HS-27A (cell line): ENCODE measurements around the gene MAD1L1.
"Not testable (repeated sequence)": the region's sequence is repeated elsewhere in the genome, so short reads cannot be mapped to it uniquely, and the experiment has no call there.

Experiments used
- DNase-seq: peaks from one replicate; pipeline ENCODE4 v3.0.0-alpha.2; 2012; ENCODE audit warnings: low read depth, missing footprints

Gene MAD1L1

DNA sequence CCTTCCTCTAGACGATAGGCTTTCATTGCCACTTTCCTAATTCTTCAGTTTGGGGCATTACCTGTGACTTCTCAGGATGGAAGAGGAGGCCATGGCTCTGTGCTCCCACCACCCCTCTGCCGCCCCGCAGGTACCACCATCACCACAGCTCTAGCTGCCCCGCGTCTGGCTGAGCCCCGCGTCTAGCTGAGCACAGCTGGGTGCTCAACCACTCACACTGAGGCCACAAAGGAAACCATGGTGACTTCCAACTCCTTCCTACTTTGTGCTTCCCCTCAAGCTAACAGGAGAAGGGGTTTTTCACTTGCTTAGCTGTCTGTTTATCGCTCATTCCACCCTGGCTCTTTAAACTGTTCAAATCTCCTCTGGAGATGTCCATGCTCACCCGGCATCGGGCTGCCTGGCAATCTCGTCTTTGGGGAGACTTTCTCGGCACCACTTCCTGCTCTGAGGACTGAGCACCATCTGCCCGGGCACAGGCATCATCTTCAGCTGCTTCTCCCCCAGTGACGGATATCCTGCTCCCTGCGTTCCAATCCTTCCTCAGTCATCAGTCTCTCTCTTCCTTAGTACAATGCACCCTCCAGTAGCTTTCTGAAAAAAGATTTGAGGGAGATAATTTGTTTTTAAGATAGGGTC is 59.4 kb downstream of the MAD1L1 start:
- no peak for DNase-seq

DNA sequence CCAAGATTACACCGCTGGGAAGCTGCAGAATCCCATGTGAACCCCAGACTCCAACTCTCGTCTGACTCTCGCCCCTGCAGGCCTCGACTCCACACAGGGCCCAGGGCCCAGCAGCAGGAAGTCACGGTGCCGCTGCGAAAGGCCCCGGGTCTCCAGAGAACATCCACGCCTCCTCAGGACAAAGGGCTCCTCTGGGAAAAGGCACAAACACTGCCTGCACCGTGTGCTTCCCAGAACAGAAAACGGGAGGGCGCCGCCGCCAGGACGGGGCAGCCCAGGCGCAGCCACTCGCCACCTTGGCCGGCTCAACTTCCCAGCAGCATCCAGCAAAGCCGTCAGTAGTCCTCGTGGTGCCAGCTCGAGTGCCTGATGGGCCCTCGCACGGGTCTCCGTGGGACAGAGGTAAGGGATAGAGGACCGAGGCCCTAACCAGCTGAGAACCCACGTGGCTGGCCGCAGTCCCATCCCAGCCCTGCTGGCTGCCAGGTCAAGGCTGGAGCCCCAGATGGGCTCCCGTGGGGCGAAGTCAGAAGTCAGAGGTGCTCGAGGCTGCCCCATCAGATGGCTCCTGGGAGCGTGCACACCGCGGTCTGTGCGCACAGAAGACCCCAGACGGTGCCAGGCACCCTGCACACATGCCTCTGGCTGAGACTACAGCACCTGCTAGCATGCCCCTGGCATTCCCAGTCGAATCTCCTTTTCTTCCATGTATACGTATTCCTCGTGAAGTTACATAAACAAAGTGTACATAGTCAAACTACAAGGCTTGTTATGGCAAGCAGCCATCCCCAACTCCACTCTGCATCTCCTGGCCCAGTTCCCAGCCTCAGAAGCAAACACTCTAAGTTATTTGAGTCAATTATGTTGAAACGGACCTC is 60.2 kb downstream of the MAD1L1 start:
- peak; percentile 31 for DNase-seq

DNA sequence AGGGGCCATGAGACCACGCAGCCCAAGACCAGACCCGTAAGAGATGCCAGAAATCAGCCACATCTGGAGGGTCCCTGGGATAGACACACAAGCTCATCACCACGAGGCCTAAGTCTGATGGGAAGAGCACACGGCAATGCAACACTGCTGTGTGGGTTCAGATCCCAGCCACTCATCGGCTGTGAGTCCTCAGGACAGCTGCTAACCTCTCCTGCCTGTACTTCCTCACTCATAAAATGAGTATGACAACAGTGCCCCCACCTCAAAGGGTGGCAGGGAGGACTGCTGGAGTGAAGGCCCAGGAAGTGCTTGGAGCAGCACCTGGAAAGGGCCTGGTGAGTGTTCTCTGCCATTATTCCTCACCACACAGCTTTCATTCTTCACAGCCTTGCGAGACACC is 60.9 kb downstream of the MAD1L1 start:
- no peak for DNase-seq

DNA sequence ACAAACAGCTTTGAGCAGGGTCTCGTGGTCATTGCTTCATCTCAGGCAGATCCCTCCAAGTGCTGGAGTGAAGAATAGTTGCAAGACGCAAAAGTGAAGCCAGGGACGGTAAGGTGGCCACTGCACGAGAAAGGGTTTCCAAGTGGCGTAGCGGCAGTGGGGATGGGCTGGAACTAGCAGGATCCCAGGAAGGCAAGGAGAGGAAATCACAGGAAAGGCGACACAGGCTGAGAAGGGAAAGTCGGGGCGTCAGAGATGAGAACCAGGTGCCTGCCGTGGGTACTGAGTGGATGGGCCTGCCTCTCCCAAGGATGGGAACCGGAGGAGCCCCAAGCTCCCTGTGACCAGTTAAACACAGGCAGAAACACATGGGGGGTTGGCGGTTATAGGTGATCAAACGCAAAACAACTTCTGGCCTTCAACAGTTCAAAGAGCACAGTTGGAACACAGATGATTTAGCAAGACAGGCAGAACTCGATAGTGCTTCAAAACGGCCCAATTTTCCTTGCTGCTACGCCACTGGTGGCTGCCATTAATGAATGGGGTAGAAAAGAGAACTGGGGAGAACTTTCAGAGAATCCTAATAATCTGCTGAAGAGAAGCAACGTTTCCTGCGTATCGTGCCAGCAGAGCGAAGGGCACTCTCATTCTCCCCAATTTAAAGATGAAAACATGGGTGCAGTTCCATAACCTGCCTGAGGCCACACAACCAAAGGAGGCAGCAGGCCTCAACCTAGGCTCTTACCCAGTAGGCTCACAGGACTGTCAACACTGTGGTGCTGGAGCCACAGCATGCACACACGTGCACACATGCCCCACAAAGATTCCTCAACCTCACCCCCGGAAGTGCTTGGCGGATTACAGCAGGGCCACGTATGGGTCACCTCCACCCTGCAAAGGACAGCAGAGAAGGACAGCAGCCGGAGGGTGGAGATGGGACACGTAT is 61.9 kb downstream of the MAD1L1 start:
- no peak for DNase-seq

DNA sequence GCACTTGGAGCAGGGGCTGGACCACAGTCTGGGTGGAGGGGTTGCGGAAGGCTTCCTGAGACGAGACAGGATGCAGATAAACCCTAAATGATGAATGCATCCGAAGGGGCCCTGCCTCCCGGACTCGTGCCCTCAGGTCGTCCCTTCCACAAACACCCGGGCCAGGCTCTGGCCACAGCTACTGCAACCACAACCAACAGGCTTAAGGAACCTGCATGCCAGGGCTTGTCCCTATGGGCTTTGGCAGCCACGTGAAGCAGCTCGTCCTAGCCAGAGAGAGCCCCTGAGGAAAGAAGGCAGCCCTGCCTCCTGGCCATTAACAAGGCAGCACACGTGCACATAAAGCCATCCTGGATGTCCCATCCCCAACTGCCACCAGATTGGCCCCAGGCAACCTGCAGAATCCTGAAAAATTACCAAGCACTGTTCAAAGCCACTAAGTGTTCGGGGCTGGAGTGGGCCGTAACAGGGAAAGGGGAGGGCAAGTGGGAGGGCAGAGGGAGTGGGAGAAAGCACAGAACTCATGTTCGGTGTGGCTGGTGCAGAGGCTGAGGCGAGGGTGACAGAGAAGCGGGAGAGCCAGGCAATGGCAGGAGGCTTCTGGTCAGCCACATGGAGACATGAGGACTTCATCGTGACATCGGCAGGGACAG is 62.7 kb downstream of the MAD1L1 start:
- DNase-seq = no peak

DNA sequence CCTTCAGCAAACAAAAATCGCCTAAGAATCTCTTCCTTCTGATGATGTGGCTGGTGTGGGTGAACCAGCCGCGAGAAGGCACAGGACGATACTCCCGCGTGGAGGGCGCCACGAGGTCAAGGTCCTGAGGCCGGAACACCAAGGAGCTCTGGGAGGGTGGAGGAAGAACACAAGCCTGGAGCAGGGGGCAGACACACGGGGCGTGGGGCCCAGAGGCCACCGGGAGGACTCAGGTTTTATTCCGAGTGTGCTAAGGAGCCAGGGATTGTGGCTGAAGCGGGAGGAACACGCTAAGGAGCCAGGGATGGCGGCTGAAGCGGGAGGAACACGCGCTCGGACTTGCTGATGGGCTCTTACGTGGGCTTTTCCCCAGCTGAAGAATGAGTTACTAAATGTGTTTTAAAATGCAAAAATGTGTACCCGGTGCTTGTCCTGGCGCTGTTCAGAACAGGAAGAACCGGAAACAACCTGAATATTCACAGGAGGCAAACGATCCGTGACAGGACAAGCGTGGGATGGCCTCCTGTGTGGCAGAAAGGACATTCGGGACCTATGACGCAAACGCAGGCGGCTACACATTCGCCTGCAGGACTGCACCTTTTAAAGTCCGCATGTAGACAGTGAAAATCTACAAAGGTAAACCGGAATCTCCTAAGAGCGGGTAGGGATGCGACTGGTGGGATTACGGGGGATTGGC is 64.0 kb downstream of the MAD1L1 start:
- no peak for DNase-seq

DNA sequence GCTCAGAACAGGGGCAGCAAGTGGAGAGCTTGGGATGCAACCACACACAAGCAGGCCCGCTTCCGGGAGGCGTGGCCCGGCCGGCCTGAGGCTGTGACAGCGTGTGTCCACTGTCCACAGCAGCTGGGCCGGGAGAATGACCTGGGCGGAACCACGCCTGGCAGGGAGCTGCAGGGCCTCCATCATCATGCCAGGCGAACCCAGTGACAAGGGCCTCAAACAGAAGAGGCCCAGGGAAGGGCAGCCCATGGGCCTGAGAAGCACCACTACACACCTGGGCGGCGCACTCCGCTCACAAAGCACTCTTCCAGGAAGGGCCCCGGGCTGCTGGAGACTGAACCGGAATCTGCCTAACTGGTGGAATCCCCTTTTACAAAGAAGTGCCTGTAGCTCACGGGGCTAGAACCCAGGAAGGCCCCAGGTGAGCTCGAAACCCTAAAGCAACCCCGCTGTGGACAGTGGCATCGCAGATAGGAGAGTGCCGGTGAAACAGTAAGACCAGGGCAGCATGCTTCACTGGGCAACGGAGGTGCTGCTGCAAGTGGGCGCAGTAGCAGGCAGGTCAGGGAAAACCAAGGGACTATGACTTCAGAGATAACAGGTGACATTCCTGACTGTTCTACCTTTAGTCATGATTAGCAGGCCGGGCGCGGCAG is 66.0 kb downstream of the MAD1L1 start:
- no peak for DNase-seq

DNA sequence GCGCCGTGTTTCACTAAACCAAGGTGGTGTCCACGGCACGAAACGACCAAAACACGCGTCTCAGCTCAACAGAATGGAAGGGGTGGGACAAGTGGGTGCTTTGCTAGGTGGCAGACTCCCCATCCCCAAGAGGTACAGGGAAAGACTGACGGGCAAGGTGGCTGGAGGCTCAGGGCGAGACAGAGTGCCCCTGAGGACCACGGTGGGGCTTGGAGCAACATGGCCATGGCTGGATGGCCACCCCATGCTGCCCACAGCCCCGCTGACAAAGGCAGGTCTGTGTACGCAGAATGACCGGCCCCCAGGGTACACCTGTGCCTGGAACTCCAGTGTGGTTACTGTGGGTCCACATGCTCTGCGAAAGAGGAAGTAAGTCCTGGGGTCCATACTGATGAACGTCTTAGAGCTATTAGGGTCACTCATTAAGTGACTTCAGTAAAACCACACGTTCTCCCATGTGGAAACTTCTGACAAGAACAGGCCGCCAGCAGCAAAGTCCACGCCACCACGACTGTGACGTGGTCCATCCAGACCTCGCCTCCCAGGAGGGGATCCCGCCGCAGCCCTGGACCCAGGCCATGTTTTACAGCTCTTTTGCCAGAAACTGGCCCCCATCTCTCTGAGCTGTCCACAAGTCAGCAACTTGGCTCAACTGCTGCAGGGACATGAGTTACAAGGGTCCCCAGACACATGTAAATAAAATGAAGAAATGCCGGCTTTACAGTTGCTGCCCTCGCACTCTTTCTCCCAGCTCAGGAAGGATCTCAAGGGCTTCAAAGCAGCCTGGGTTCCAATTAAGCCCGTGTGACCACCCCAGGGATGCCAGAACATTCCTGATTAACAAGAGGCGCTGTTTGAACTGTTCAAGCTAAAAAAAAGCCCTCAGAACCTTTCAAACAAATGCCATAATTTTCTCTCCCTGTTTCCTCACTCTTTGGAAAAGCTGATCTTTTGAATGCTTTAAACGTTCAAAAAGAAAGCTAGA is 66.8 kb downstream of the MAD1L1 start:
- DNase-seq = no peak

DNA sequence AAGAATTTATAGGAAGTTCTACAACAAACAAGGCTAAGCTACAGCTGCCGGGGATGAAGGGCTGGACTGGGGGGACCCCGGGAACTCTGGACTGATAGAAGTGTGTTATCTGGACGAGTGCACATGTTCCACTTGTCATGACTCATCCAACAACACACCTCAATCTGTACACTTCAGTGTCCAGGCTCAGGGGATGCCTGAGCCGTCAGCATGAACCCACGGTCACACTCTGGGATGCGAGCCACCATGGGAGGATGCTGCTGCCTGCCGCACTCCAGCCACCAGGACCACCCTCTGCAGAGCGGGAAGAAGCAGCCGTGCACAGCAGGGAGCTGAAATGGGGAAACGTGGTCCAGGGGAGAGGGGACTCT is 67.5 kb downstream of the MAD1L1 start:
- no peak for DNase-seq

DNA sequence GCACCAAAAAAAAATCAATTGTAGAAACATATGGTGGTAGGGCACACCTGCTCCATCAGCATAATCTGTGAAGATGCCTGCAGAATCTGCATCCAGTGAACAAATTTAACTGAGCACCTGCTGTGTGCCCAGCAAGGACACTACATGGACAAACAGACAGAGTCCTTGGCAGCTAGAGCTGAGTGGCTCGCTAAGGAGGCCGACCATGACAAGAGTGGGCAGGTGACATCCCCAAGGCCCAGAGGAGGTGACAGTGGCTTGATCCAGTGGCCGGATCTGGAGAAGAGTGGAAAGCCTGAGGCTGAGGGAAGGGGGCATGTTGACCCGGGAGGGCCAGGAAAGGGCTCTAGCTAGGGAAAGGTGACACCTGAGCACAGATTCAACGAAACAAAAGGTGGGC is 68.1 kb downstream of the MAD1L1 start:
- DNase-seq = no peak

DNA sequence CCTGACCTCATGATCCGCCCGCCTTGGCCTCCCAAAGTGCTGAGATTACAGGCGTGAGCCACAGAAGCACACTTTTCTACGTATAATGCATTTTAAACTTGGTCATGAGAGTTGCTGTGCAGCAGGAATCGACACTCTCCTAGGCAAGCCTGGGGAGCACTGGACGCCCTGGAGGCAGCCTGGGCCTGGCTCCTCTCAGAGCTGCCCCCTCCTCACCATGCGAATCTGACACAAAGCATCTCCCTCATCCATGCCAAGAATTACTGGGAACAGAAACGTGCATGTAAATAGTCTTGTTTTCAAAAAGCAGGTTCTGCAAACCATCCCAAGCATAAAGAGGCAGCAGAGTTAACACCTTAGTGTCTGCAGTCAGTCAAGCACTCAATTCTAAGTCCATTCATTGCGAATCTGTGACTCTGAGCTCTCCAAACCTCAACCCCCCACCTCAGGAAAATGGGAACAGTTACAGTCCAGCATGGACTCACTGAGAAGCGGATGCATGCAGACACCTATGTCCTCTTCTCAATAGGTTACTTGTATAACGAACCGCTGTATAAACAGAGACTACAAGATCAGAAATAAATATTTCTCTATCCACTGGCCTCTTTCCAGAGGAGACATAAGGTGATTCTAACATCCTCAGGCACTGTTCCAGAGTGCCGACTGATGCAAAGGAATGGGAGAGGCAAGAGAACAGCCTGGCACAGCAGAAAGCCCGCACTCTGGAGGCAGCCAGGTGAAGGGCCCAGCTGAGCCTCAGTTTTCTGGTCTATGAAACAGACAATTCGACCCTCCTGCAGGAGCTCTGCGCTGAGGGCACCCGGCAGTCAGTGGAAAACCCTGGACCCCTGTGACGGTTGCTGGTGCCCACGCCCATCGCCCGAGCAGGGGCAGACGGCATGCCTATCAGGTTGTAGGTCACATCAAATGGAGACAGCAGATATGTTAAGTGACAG is 68.9 kb downstream of the MAD1L1 start:
- DNase-seq = no peak

DNA sequence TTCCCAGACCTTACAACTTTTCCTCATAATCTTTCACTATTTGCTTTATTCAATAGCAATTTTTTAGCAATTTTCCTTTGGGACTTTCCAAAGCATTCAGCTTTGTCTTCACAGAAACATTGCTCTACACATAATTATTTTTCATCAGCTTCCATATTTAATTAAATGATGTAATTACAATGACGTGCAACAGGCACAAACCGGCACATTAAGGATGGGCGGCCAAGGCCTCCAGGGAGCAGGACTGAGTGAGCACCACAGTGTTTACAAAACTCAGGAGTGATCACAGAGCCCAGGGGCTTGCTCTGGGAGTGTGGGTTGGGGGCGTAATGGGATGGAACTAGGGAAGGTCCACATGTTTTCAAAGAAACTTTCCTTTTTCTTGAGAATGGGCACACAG is 69.8 kb downstream of the MAD1L1 start:
- no peak for DNase-seq

DNA sequence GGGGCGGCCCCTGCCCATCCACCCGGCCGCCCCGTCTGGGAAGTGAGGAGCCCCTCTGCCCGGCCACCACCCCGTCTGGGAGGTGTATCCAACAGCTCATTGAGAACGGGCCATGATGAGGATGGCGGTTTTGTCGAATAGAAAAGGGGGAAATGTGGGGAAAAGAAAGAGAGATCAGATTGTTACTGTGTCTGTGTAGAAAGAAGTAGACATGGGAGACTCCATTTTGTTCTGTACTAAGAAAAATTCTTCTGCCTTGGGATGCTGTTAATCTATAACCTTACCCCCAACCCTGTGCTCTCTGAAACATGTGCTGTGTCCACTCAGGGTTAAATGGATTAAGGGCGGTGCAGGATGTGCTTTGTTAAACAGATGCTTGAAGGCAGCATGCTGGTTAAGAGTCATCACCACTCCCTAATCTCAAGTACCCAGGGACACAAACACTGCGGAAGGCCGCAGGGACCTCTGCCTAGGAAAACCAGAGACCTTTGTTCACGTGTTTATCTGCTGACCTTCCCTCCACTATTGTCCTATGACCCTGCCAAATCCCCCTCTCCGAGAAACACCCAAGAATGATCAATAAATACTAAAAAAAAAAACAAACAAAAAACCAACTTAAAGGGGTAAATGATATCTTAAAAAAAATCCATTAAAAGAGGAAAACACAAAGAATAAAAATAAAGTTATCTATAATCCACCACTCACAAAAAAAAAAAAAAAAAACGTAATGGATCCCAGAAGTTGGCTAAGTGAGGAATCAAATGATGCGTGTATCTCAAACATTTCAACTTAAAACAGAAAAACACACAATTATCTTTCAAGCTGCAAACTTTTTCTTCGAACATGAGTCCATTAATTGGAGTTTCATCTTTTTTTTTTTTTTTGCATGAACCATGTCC is 70.5 kb downstream of the MAD1L1 start:
- not testable (repeated sequence) for DNase-seq

DNA sequence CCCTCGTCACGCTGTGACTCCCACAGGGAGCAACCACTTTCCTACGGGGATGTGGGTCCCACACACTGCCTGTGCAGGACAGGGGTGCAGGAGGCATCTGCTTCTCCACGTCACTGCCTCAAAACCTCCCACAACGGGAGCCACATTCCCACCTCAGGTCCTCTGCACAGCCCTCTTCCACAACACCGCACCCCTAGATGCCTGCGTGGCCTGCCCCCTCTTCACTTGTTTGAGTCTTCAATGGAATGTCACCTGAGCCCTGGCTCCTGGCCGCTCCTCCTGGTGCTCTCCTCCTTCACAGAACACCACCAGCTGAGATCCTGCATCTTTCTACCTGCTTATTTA is 73.6 kb downstream of the MAD1L1 start:
- no peak for DNase-seq

DNA sequence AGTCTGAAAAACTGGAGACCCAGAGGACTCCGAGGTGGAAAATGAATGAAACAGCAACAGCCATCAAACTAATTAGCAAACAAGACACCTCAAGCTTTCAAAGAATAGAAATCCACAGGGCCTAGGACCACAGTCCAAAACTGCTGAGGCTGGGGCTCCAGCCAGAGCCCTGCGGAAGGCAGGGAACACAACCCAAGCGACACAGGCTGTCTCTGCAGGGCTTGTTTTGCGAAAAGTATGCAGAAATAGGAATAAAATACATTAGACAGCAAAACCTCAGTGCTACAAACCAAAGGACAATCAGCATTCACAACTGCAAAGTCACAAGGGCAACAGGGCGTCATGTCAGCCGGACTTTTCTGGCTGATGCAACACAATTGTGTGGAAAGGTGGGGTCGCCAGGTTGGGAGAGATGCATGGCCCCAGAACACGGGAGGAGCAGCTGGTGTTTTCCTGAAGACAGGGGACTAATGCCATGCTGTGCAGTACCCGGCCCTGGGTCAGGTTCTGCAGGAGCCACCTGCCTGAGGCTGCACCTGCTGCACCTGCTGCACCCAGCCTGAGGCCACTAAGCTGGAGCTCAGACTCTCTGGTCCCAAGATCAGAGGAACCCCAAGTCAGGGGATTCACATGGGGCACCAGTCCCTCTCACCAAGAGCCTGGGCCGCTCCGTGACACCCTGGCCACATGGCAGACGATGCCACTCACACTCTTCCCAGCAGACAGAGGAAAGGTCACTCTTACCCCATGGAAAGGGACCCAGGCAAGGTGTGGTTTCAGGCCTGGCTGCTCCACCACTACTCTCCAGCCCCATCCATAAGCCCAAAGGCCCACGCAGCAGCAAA is 74.2 kb downstream of the MAD1L1 start:
- no peak for DNase-seq

DNA sequence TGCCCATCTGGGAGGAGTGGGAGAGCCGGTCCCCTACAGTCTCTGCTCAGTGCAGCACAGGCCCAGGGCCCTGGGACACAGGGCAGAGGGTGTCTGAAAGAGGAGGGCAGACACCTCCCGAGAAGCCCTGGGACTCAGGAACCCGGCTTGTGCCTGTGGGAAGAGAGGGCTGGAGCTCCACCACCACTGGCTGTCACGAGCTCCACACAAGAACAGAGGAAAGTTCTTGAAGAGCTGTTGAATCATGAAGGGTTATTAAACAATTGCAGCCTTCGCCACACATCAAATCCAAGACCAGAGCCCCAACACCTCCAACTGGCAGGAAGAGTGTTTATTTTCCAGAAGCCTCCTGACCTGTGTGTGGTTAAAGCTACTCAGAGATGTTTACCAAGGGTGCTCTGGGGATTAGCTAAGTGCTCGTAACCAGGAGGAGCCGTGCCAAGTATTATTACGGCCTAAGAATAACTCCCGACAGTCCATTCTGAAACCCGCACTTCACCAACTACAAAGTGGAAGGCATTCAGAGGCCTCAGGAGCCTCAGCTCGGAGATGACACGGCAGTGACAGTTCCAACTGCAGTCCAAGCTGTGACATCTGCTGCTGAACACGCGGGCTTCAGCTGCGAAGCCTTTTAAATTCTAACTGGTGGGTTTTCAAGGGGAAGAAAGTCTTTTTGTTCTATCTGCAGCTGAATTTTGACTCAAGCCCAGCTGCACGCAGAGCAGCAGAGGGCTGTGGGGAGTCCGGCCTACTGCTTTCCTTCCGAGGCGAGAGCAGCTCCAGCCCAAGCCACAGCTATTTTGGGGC is 75.1 kb downstream of the MAD1L1 start:
- no peak for DNase-seq
